HG03432 (cell line): ENCODE results near the gene TTC39C.
"Not testable (repeated sequence)": the region's sequence is repeated elsewhere in the genome, so short reads cannot be mapped to it uniquely, and the experiment has no call there.

ENCODE experiments used
- ATAC-seq: cut with Tn5 transposase; IDR thresholded peaks from one replicate; pipeline ENCODE4 v1.9.1; 2021; ENCODE audit warnings: mild to moderate bottlenecking, moderate library complexity; ENCODE audit not compliant: unreplicated experiment

The TTC39C gene

GRCh38 chr18:24051031-24051947 is 36.7 kb downstream of the TTC39C start:
- ATAC-seq, result peak; percentile 42

GRCh38 chr18:24052053-24052452 is 37.5 kb downstream of the TTC39C start:
- ATAC-seq, result no peak

DNA sequence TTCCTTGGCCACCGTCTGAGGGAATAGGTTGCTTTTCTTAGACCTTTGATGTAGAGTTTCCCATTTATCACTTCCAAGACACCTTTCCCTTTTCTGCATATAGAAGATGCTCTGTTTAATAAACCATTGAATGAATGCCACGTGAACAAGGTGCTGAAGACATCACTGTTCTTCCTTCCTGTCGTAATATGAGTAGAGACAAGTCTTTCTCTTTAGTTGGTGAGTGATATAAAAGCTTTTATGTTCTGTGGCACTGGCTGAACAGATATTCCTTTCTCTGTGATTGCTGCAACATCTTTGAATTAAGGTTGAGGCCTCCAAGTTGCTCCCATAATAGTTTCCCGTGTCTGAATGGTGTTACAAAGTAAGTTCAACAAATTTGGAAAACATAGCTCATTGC is 38.7 kb downstream of the TTC39C start:
- no peak for ATAC-seq

DNA sequence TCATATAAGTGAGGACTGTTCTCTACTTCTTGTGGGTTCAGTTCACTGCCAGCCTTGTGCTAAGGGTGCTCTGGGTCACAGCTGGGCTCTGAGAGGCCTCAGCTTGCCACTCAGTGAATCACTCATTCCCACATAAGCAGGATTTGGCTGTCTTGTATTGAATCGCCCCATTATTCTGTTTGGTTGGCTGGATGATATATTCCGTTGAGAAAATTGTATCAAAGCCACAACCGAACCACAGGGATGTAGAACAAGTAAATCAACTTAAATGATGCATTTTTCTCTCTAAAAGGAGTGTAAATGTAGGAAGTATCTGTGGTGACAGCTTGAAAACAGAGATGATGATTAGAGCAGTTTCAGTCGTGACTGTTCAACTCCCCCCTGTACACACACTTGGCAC is 39.6 kb downstream of the TTC39C start:
- ATAC-seq, result no peak

DNA sequence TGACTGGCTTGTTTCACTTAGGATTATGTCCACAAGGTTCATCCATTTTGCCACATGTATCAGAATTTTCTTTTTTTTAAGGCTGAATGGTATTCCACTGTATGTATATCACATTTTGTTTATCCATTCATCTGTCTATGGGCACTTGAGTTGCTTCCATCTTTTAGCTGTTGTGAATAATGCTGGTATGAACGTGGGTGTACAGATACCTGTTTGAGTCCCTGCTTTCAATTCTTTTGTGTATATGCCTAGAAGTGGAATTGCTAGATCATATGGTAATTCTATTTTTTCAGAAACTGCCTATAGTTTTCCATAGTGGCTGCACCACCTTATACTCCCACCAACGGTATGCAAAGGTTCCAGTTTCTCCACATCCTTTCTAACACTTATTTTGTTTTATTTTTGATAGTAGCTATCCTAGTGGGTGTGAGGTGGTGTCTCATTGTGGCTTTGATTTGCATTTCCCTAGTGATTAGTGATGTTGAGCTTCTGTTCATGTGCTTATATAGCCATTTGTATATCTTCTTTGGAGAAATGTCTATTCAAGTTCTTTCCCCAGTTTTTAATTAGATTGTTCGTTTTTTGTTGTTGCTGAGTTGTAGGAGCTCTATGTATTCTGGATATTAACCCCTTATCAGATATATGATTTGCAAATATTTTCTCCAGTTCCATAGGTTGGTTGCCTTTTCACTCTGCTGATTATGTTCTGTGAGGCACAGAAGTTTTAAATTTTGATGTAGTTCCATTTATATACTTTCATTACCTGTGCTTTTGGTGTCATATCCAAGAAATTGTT is 40.7 kb downstream of the TTC39C start:
- no peak for ATAC-seq

GRCh38 chr18:24055878-24056277 is 41.3 kb downstream of the TTC39C start:
- no peak for ATAC-seq

- no peak for ATAC-seq
Measured at GRCh38 chr18:24056506-24056905, 42.0 kb downstream of the TTC39C start.

DNA sequence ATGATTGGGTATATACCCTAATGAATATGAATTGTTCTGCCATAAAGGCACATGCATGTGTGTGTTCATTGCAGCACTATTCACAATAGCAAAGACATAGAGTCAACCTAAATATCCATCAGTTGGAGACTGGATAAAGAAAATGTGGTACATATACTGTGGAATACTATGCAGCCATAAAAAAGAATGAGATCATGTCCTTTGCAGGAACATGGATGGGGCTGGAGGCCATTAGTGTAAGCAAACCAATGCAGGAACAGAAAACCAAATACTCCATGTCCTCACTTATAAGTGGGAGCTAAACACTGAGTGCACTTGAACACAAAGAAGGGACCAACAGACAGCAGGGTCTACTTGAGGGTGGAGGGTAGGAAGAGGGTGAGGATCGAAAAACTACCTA is 43.2 kb downstream of the TTC39C start:
- no peak for ATAC-seq

DNA sequence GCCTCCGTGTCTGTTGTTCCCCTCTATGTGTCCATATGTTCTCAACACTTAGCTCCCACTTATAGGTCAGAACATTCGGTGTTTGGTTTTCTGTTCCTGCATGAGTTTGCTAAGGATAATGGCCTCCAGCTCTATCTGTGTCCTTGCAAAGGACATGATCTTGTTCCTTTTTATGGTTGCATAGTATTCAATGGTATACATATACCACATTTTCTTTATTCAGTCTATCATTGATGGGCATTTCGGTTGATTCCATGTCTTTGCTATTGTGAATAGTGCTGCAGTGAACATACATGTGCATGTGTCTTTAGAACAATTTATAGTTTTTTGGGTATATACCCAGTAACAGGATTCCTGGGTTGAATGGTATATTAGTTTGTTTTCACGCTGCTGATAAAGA is 44.8 kb downstream of the TTC39C start:
- ATAC-seq, result not testable (repeated sequence)

DNA sequence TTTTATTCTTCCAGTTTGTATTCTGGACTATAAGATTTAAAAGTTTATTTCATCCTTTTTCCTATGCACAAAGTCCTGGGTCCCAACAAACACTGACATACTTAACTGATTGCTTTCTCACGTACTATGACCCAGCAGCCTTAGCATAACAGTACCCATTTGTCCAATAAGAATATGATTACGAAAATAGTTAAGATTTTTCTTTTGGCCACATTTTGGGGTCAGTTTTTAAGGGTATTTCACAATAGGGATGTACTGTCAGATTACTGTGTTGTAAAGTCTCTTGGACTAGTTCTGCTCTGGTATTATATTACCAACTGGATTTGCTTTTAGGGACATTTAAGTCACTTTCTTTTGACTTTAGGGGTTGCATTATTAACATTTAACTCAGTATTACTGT is 46.1 kb downstream of the TTC39C start:
- ATAC-seq, result no peak

DNA sequence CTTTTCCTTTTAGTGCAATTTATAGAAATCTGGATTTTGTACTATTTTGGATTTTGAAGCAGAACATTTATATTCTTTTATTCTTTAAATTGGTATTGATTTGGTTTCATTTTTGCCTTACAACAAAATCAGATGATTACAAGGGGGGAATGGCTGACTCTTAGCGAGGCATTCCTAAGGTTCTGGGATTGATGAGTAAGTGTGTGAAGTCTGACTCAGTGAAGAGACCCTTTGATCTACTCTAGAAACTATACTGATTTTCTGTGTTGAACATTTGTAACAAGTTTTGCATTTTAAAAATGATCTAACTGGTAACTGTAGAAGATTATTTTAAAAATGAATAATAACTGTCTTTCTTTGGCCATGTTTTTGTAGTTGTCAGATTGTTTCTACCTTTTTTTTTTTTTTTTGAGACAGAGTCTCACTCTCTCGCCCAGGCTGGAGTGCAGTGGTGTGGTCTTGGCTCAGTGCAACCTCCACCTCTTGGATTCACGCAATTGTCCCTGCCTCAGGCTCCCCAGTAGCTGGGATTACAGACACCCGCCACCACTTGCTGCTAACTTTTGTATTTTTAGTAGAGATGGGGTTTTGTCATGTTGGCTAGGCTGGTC is 48.7 kb downstream of the TTC39C start:
- ATAC-seq, result no peak

GRCh38 chr18:24064391-24065100 is 50.0 kb downstream of the TTC39C start:
- no peak for ATAC-seq

DNA sequence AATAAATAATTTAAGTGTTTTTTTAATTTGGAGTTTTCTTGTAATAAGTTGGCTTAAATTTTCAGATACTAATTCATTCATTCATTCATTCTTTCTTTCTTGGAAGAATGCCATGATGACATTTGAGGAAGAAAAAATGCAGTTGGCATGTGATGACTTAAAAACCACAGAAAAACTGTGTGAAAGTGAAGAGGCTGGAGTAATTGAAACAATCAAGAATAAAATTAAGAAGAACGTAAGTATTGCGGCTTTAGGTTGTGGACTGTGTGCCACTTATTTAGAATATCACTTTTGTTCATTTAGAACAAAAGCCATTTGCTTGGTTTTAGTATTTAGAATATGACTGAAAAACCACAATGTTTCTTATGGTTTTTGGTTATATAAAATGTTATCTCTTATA is 51.4 kb downstream of the TTC39C start:
- ATAC-seq, result no peak

DNA sequence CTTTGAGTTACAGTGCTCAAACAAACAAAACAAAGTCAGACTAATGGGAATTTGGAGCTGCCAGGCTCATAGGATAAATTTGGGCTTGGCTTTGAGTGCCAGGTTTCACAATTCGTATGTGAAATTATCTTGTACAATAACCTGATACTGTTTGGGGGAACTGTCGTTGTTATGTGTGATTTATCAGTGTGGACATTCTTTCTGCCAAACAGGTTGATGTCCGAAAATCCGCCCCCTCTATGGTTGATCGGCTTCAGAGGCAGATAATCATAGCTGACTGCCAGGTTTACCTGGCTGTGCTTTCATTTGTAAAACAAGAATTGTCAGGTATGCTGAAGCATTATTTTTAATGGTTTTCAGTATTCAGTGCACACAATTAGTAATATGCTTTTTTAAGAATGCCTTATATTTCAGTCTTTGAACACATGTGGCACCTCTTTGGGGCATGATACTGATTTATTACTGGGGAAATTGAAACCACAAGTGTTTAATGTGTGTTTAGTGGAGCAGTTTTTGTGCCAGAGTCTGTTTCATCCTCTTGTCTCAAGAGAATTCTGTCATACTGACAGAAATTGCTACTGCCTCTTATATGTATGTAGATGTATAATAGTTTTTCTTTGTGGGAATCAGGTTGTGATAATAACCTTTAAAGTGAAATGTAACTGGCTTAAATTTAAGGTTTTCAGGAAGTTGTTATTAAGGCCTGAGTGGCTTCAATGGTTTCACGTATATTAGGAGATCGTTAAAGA is 54.6 kb downstream of the TTC39C start:
- no peak for ATAC-seq

GRCh38 chr18:24071029-24071428 is 56.5 kb downstream of the TTC39C start:
- ATAC-seq, result no peak

GRCh38 chr18:24071779-24072178 is 57.2 kb downstream of the TTC39C start:
- no peak for ATAC-seq

- no peak for ATAC-seq
Measured at GRCh38 chr18:24072743-24073142, 58.2 kb downstream of the TTC39C start.

GRCh38 chr18:24073791-24074190 is 59.2 kb downstream of the TTC39C start:
- ATAC-seq, result no peak

- not testable (repeated sequence) for ATAC-seq
Measured at GRCh38 chr18:24074757-24075156, 60.2 kb downstream of the TTC39C start.
